ENCODE results near the gene CASP6. TPM values are rescaled to one million over a fixed set of nuclear protein-coding genes. Genes with fewer than 3 reads are reported as not detected.
A peak's percentile ranks its signal among the peaks of the same experiment; 100 is the strongest.

Gene CASP6
- total and polyA plus RNA-seq, 2 experiments from 2014 or later = 15.8 to 18.5 TPM

DNA sequence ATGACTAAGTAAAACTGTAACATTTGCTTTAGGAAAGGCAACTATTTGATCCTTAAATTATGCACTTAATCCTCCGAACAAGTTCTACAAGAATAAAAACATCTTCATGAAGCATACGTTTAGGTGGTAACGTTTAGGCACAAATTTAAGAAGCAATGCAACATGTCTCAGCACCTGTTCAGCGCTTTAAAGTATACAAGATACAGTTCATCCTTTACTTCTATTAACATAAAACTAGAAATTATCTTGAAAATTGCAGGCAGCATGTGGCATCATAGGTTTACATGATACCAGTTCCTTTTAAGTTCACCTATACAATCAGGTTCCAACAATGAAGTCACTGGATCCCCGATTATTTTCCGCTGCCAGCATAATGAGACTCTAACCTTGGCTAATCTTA is 25.1 kb upstream of the CASP6 start:
- peak overlapping the region; percentile 89 for H3K4me2 ChIP-seq (ENCODE audit: unreplicated experiment)
- 0 out of 2 replicates have a peak, but pooled peaks cover 6% of the 10 kb centered on the region for H3F3A ChIP-seq (ENCODE audit: insufficient read depth)
- H3K27me3 ChIP-seq (replicated peaks; ENCODE audit: insufficient read depth) = no peaks in the 10 kb centered on the region
- H2AFZ ChIP-seq = peak overlapping the region; percentile 91
- no peaks in the 10 kb centered on the region for H3K36me3 ChIP-seq (ENCODE audit: low read depth)
- no peaks in the 10 kb centered on the region for H3K9me3 ChIP-seq (ENCODE audit: low read depth)
- H3K4me1 ChIP-seq (ENCODE audit: insufficient read depth) = peaks cover 17% of the 10 kb centered on the region; the same call in 1 of the 2 replicates
- H3K9ac ChIP-seq = no peak overlapping the region
- TF ChIP-seq EZH2 (IDR thresholded peaks at IDR 0.05; ENCODE audit: insufficient read depth, poor library complexity, severe bottlenecking) (no peak), EZH2phosphoT487 (IDR thresholded peaks at IDR 0.05; ENCODE audit: insufficient read depth, low read depth) (no peak)
- H3K27ac ChIP-seq = no peak overlapping the region
- in situ Hi-C loops (cut with MboI) = no loop called here
- 90 to 91% methylated on average over 6 of the region's 6 CpGs for WGBS, 2 experiments (ENCODE audit: low coverage in 1 of 2, low lambda C conversion rate in 2 of 2, missing lambda C conversion rate in 2 of 2)
- no peak for DNase-seq
- H3K79me2 ChIP-seq (ENCODE audit: insufficient read depth) = peaks cover 39% of the 10 kb centered on the region
- peak overlapping the region; percentile 95 for H3K4me3 ChIP-seq
- H4K20me1 ChIP-seq (ENCODE audit: insufficient read depth) = no peaks in the 10 kb centered on the region
- H3K9me2 ChIP-seq (ENCODE audit: insufficient read depth) = no peaks in the 10 kb centered on the region

DNA sequence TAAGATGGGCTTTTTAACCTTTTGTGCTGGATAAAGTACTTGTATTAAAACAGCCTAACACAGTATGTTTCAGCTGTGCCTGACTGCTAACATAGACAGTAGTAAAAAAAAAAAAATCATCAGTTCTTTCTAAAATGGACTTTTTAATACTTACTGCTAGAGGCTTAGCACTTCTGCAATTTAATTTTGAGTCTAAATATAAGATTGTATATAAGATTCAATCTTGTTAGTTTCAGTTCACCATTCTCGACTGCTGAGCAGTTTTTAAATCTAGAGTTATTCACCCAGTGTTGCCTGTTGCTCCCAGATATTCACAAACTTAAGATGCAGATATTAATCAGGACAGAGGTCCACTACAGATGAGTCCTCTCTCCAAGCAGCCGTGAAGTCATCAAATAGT is 19.9 kb upstream of the CASP6 start:
- no peak overlapping the region for H3K27ac ChIP-seq
- no peak overlapping the region for H3K9ac ChIP-seq
- in situ Hi-C loops (cut with MboI) = no loop called here
- H3K9me3 ChIP-seq (ENCODE audit: low read depth) = no peaks in the 10 kb centered on the region
- H3K4me1 ChIP-seq (ENCODE audit: insufficient read depth) = 0 out of 2 replicates have a peak, but pooled peaks cover 6% of the 10 kb centered on the region
- no peaks in the 10 kb centered on the region for H3F3A ChIP-seq (ENCODE audit: insufficient read depth)
- H4K20me1 ChIP-seq (ENCODE audit: insufficient read depth) = no peaks in the 10 kb centered on the region
- H3K9me2 ChIP-seq (ENCODE audit: insufficient read depth) = no peaks in the 10 kb centered on the region
- H3K79me2 ChIP-seq (ENCODE audit: insufficient read depth) = peaks cover 43% of the 10 kb centered on the region
- 92 to 98% methylated on average over 2 of the region's 2 CpGs for WGBS, 2 experiments (ENCODE audit: low coverage in 1 of 2, low lambda C conversion rate in 2 of 2, missing lambda C conversion rate in 2 of 2)
- DNase-seq = no peak
- H2AFZ ChIP-seq = no peak overlapping the region
- H3K4me3 ChIP-seq = no peak overlapping the region
- H3K4me2 ChIP-seq (ENCODE audit: unreplicated experiment) = no peak overlapping the region
- H3K27me3 ChIP-seq (replicated peaks; ENCODE audit: insufficient read depth) = no peaks in the 10 kb centered on the region
- TF ChIP-seq EZH2 (IDR thresholded peaks at IDR 0.05; ENCODE audit: insufficient read depth, poor library complexity, severe bottlenecking) = no peak
- TF ChIP-seq EZH2phosphoT487 (IDR thresholded peaks at IDR 0.05; ENCODE audit: insufficient read depth, low read depth) = no peak
- no peaks in the 10 kb centered on the region for H3K36me3 ChIP-seq (ENCODE audit: low read depth)

GRCh38 chr4:109722357-109722756 is 19.1 kb upstream of the CASP6 start:
- in situ Hi-C loops (cut with MboI) = no loop called here

DNA sequence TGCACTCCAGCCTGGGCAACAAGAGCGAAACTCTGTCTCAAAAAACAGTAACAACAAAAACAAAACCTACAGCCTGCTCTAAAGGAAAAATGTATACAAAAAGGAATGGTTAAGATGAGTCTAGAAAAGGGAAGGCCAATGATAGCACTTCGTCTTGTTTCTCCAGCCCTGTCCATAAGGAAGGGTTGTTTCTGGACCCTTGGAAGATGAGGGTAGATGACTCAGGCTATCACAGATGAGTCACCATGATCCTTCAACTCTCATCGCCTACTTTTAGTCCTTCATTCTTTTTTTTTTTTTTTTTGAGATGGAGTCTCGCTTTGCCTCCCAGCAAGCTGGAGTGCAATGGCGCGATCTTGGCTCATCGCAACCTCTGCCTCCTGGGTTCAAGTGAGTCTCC is 17.8 kb upstream of the CASP6 start:
- Histone ChIP-seq H3K9me2 (ENCODE audit: insufficient read depth) (no peaks in the 10 kb centered on the region), H3K9ac (no peak overlapping the region), H3K27me3 (replicated peaks; ENCODE audit: insufficient read depth) (no peaks in the 10 kb centered on the region), H3K79me2 (ENCODE audit: insufficient read depth) (peaks cover 26% of the 10 kb centered on the region), H3K9me3 (ENCODE audit: low read depth) (no peaks in the 10 kb centered on the region), H4K20me1 (ENCODE audit: insufficient read depth) (no peaks in the 10 kb centered on the region), H3F3A (ENCODE audit: insufficient read depth) (no peaks in the 10 kb centered on the region), H3K4me1 (ENCODE audit: insufficient read depth) (no peaks in the 10 kb centered on the region), H3K36me3 (ENCODE audit: low read depth) (no peaks in the 10 kb centered on the region), H3K4me2 (ENCODE audit: unreplicated experiment) (no peak overlapping the region), H3K27ac (no peak overlapping the region), H3K4me3 (no peak overlapping the region), H2AFZ (no peak overlapping the region)
- TF ChIP-seq EZH2 (IDR thresholded peaks at IDR 0.05; ENCODE audit: insufficient read depth, poor library complexity, severe bottlenecking) = no peak
- TF ChIP-seq EZH2phosphoT487 (IDR thresholded peaks at IDR 0.05; ENCODE audit: insufficient read depth, low read depth) = no peak
- WGBS, 2 experiments (ENCODE audit: low coverage in 1 of 2, low lambda C conversion rate in 2 of 2, missing lambda C conversion rate in 2 of 2) = 84 to 88% methylated on average over 6 to 7 of the region's 7 CpGs
- DNase-seq = peak; percentile 30
- in situ Hi-C loops (cut with MboI) = no loop called here

More at GRCh38 chr4:109722357-109722756, 19.1 kb upstream of the CASP6 start:
- no peak overlapping the region for H3K9ac ChIP-seq
- no peaks in the 10 kb centered on the region for H3K9me3 ChIP-seq (ENCODE audit: low read depth)
- no peaks in the 10 kb centered on the region for H3K9me2 ChIP-seq (ENCODE audit: insufficient read depth)
- H3K4me3 ChIP-seq = no peak overlapping the region
- no peaks in the 10 kb centered on the region for H3K36me3 ChIP-seq (ENCODE audit: low read depth)
- no peak overlapping the region for H3K4me2 ChIP-seq (ENCODE audit: unreplicated experiment)
- DNase-seq = no peak
- no peak overlapping the region for H2AFZ ChIP-seq
- no peak overlapping the region for H3K27ac ChIP-seq
- TF ChIP-seq EZH2phosphoT487 (IDR thresholded peaks at IDR 0.05; ENCODE audit: insufficient read depth, low read depth) (no peak), EZH2 (IDR thresholded peaks at IDR 0.05; ENCODE audit: insufficient read depth, poor library complexity, severe bottlenecking) (no peak)
- peaks cover 35% of the 10 kb centered on the region for H3K79me2 ChIP-seq (ENCODE audit: insufficient read depth)
- H3F3A ChIP-seq (ENCODE audit: insufficient read depth) = no peaks in the 10 kb centered on the region
- no peaks in the 10 kb centered on the region for H4K20me1 ChIP-seq (ENCODE audit: insufficient read depth)
- H3K27me3 ChIP-seq (replicated peaks; ENCODE audit: insufficient read depth) = no peaks in the 10 kb centered on the region
- H3K4me1 ChIP-seq (ENCODE audit: insufficient read depth) = no peaks in the 10 kb centered on the region

- Histone ChIP-seq H3K79me2 (ENCODE audit: insufficient read depth) (peaks cover 16% of the 10 kb centered on the region), H3K9me2 (ENCODE audit: insufficient read depth) (no peaks in the 10 kb centered on the region), H3K9ac (no peak overlapping the region), H4K20me1 (ENCODE audit: insufficient read depth) (no peaks in the 10 kb centered on the region), H2AFZ (no peak overlapping the region), H3F3A (ENCODE audit: insufficient read depth) (no peaks in the 10 kb centered on the region), H3K27ac (no peak overlapping the region), H3K27me3 (replicated peaks; ENCODE audit: insufficient read depth) (no peaks in the 10 kb centered on the region), H3K4me3 (no peak overlapping the region), H3K36me3 (ENCODE audit: low read depth) (no peaks in the 10 kb centered on the region), H3K9me3 (ENCODE audit: low read depth) (no peaks in the 10 kb centered on the region), H3K4me1 (ENCODE audit: insufficient read depth) (no peaks in the 10 kb centered on the region), H3K4me2 (ENCODE audit: unreplicated experiment) (no peak overlapping the region)
- DNase-seq = no peak
- WGBS, 2 experiments (ENCODE audit: low coverage in 1 of 2, low lambda C conversion rate in 2 of 2, missing lambda C conversion rate in 2 of 2) = 96 to 100% methylated on average over 4 of the region's 4 CpGs
- in situ Hi-C loops (cut with MboI) = no loop called here
- TF ChIP-seq EZH2 (IDR thresholded peaks at IDR 0.05; ENCODE audit: insufficient read depth, poor library complexity, severe bottlenecking) (no peak), EZH2phosphoT487 (IDR thresholded peaks at IDR 0.05; ENCODE audit: insufficient read depth, low read depth) (no peak)
Measured at GRCh38 chr4:109719604-109720003, 16.4 kb upstream of the CASP6 start.
